ENCODE data around the gene UBAC2. TPM values are rescaled to one million over a fixed set of nuclear protein-coding genes. Genes with fewer than 3 reads are reported as not detected.
A peak's percentile ranks its signal among the peaks of the same experiment; 100 is the strongest.

UBAC2 gene
- total RNA-seq, 1 experiment from 2014 or later: 58.3 TPM

GRCh38 chr13:99363391-99363790 lies 162.7 kb downstream of the UBAC2 start:
- Histone ChIP-seq H3K79me2 (ENCODE audit: low read length) (peaks cover 25% of the 10 kb centered on the region), H3K9ac (ENCODE audit: low read length) (no peak overlapping the region), H3K4me2 (ENCODE audit: low read depth, low read length, poor library complexity, severe bottlenecking) (no peak overlapping the region), H3K9me3 (ENCODE audit: low read length) (no peaks in the 10 kb centered on the region), H3K9me2 (replicated peaks; ENCODE audit: insufficient read depth, low read length) (no peaks in the 10 kb centered on the region), H3K4me1 (ENCODE audit: low read length) (peaks cover 44% of the 10 kb centered on the region), H2AFZ (ENCODE audit: low read length) (no peak overlapping the region), H3K27me3 (ENCODE audit: low read length) (no peaks in the 10 kb centered on the region), H3K27ac (ENCODE audit: low read length) (no peak overlapping the region), H3K36me3 (ENCODE audit: insufficient read depth, low read length) (peaks cover 3% of the 10 kb centered on the region; the same call in 1 of the 2 replicates), H3K4me3 (ENCODE audit: low read length) (no peak overlapping the region), H4K20me1 (ENCODE audit: insufficient read depth, low read depth, low read length) (no peaks in the 10 kb centered on the region)
- no peak for DNase-seq

- Histone ChIP-seq H3K79me2 (ENCODE audit: low read length) (peaks cover 25% of the 10 kb centered on the region), H4K20me1 (ENCODE audit: insufficient read depth, low read depth, low read length) (no peaks in the 10 kb centered on the region), H2AFZ (ENCODE audit: low read length) (no peak overlapping the region), H3K4me1 (ENCODE audit: low read length) (peaks cover 40% of the 10 kb centered on the region), H3K36me3 (ENCODE audit: insufficient read depth, low read length) (peaks cover 3% of the 10 kb centered on the region; the same call in 1 of the 2 replicates), H3K27ac (ENCODE audit: low read length) (no peak overlapping the region), H3K27me3 (ENCODE audit: low read length) (no peaks in the 10 kb centered on the region), H3K4me2 (ENCODE audit: low read depth, low read length, poor library complexity, severe bottlenecking) (peak overlapping the region; percentile 13), H3K9me2 (replicated peaks; ENCODE audit: insufficient read depth, low read length) (no peaks in the 10 kb centered on the region), H3K9ac (ENCODE audit: low read length) (no peak overlapping the region), H3K9me3 (ENCODE audit: low read length) (no peaks in the 10 kb centered on the region), H3K4me3 (ENCODE audit: low read length) (no peak overlapping the region)
- no peak for DNase-seq
Observed at GRCh38 chr13:99363949-99364348, 163.3 kb downstream of the UBAC2 start.

- Histone ChIP-seq H2AFZ (ENCODE audit: low read length) (no peak overlapping the region), H3K79me2 (ENCODE audit: low read length) (peaks cover 25% of the 10 kb centered on the region), H3K4me3 (ENCODE audit: low read length) (no peak overlapping the region), H4K20me1 (ENCODE audit: insufficient read depth, low read depth, low read length) (no peaks in the 10 kb centered on the region), H3K4me1 (ENCODE audit: low read length) (peaks cover 34% of the 10 kb centered on the region), H3K4me2 (ENCODE audit: low read depth, low read length, poor library complexity, severe bottlenecking) (peak overlapping the region; percentile 55), H3K27me3 (ENCODE audit: low read length) (no peaks in the 10 kb centered on the region), H3K27ac (ENCODE audit: low read length) (peak overlapping the region; percentile 65), H3K9ac (ENCODE audit: low read length) (no peak overlapping the region), H3K36me3 (ENCODE audit: insufficient read depth, low read length) (peaks cover 14% of the 10 kb centered on the region; the same call in 1 of the 2 replicates), H3K9me2 (replicated peaks; ENCODE audit: insufficient read depth, low read length) (no peaks in the 10 kb centered on the region), H3K9me3 (ENCODE audit: low read length) (no peaks in the 10 kb centered on the region)
- peak; percentile 52 for DNase-seq
Observed at GRCh38 chr13:99366075-99366987, 165.7 kb downstream of the UBAC2 start.

GRCh38 chr13:99367106-99367616 lies 166.5 kb downstream of the UBAC2 start:
- Histone ChIP-seq H3K36me3 (ENCODE audit: insufficient read depth, low read length) (peaks cover 14% of the 10 kb centered on the region; the same call in 1 of the 2 replicates), H3K9me2 (replicated peaks; ENCODE audit: insufficient read depth, low read length) (no peaks in the 10 kb centered on the region), H3K9ac (ENCODE audit: low read length) (no peak overlapping the region), H3K9me3 (ENCODE audit: low read length) (no peaks in the 10 kb centered on the region), H3K4me2 (ENCODE audit: low read depth, low read length, poor library complexity, severe bottlenecking) (no peak overlapping the region), H2AFZ (ENCODE audit: low read length) (no peak overlapping the region), H3K4me3 (ENCODE audit: low read length) (no peak overlapping the region), H3K27me3 (ENCODE audit: low read length) (no peaks in the 10 kb centered on the region), H3K27ac (ENCODE audit: low read length) (no peak overlapping the region), H4K20me1 (ENCODE audit: insufficient read depth, low read depth, low read length) (no peaks in the 10 kb centered on the region), H3K79me2 (ENCODE audit: low read length) (peaks cover 25% of the 10 kb centered on the region), H3K4me1 (ENCODE audit: low read length) (peaks cover 34% of the 10 kb centered on the region)
- no peak for DNase-seq

GRCh38 chr13:99367663-99368448 lies 167.2 kb downstream of the UBAC2 start:
- Histone ChIP-seq H3K4me3 (ENCODE audit: low read length) (no peak overlapping the region), H2AFZ (ENCODE audit: low read length) (no peak overlapping the region), H3K27ac (ENCODE audit: low read length) (no peak overlapping the region), H3K9ac (ENCODE audit: low read length) (no peak overlapping the region), H3K4me2 (ENCODE audit: low read depth, low read length, poor library complexity, severe bottlenecking) (no peak overlapping the region), H3K4me1 (ENCODE audit: low read length) (peaks cover 34% of the 10 kb centered on the region), H3K36me3 (ENCODE audit: insufficient read depth, low read length) (peaks cover 14% of the 10 kb centered on the region; the same call in 1 of the 2 replicates), H3K9me2 (replicated peaks; ENCODE audit: insufficient read depth, low read length) (no peaks in the 10 kb centered on the region), H3K27me3 (ENCODE audit: low read length) (no peaks in the 10 kb centered on the region), H4K20me1 (ENCODE audit: insufficient read depth, low read depth, low read length) (no peaks in the 10 kb centered on the region), H3K9me3 (ENCODE audit: low read length) (no peaks in the 10 kb centered on the region), H3K79me2 (ENCODE audit: low read length) (peaks cover 25% of the 10 kb centered on the region)
- DNase-seq: no peak

GRCh38 chr13:99370481-99371275 lies 170.0 kb downstream of the UBAC2 start:
- no peaks in the 10 kb centered on the region for H4K20me1 ChIP-seq (ENCODE audit: insufficient read depth, low read depth, low read length)
- peaks cover 36% of the 10 kb centered on the region for H3K4me1 ChIP-seq (ENCODE audit: low read length)
- H3K4me2 ChIP-seq (ENCODE audit: low read depth, low read length, poor library complexity, severe bottlenecking): no peak overlapping the region
- H3K9me2 ChIP-seq (replicated peaks; ENCODE audit: insufficient read depth, low read length): no peaks in the 10 kb centered on the region
- H3K4me3 ChIP-seq (ENCODE audit: low read length): no peak overlapping the region
- H3K79me2 ChIP-seq (ENCODE audit: low read length): peaks cover 9% of the 10 kb centered on the region
- H3K9ac ChIP-seq (ENCODE audit: low read length): no peak overlapping the region
- H2AFZ ChIP-seq (ENCODE audit: low read length): no peak overlapping the region
- H3K9me3 ChIP-seq (ENCODE audit: low read length): no peaks in the 10 kb centered on the region
- H3K27ac ChIP-seq (ENCODE audit: low read length): no peak overlapping the region
- no peaks in the 10 kb centered on the region for H3K27me3 ChIP-seq (ENCODE audit: low read length)
- H3K36me3 ChIP-seq (ENCODE audit: insufficient read depth, low read length): peaks cover 14% of the 10 kb centered on the region; the same call in 1 of the 2 replicates
- DNase-seq: no peak

- no peak overlapping the region for H3K4me2 ChIP-seq (ENCODE audit: low read depth, low read length, poor library complexity, severe bottlenecking)
- H3K4me3 ChIP-seq (ENCODE audit: low read length): no peak overlapping the region
- DNase-seq: no peak
- no peaks in the 10 kb centered on the region for H4K20me1 ChIP-seq (ENCODE audit: insufficient read depth, low read depth, low read length)
- H3K9ac ChIP-seq (ENCODE audit: low read length): no peak overlapping the region
- H3K27me3 ChIP-seq (ENCODE audit: low read length): no peaks in the 10 kb centered on the region
- H3K4me1 ChIP-seq (ENCODE audit: low read length): peaks cover 34% of the 10 kb centered on the region
- no peaks in the 10 kb centered on the region for H3K9me2 ChIP-seq (replicated peaks; ENCODE audit: insufficient read depth, low read length)
- no peaks in the 10 kb centered on the region for H3K79me2 ChIP-seq (ENCODE audit: low read length)
- peaks cover 14% of the 10 kb centered on the region; the same call in 1 of the 2 replicates for H3K36me3 ChIP-seq (ENCODE audit: insufficient read depth, low read length)
- no peaks in the 10 kb centered on the region for H3K9me3 ChIP-seq (ENCODE audit: low read length)
- no peak overlapping the region for H2AFZ ChIP-seq (ENCODE audit: low read length)
- no peak overlapping the region for H3K27ac ChIP-seq (ENCODE audit: low read length)
Observed at GRCh38 chr13:99371956-99372355, 171.3 kb downstream of the UBAC2 start.
